Ovary (tissue), 9 donors: ENCODE results near the gene ARFRP1. TPM values are rescaled to one million over a fixed set of nuclear protein-coding genes. Genes with fewer than 3 reads are reported as not detected.

ENCODE experiments used
- DNase-seq, 5 donors: peaks; one replicate each; pipeline ENCODE4 v3.0.0-alpha.2; 2019 to 2020
- H3K27ac ChIP-seq, 2 donors: fragments of 200-600 bp; one replicate each; pipeline versions ENCODE4 v1.5.1 to v1.8.0; 2019 to 2022
- H3K27me3 ChIP-seq: fragments of 200-600 bp; one replicate; pipeline ENCODE4 v1.8.0; 2022
- H3K36me3 ChIP-seq: fragments of 200-600 bp; sonication (generic); one replicate; pipeline ENCODE4 v1.5.1; 2019
- H3K4me1 ChIP-seq: one replicate; pipeline ENCODE4 v1.8.1; 2013; ENCODE audit warnings: mild to moderate bottlenecking, moderate library complexity; ENCODE audit not compliant: insufficient read depth
- H3K4me3 ChIP-seq: fragments of 200-600 bp; sonication (generic); one replicate; pipeline ENCODE4 v1.5.1; 2017
- H3K9me3 ChIP-seq, 2 donors: fragments of 200-600 bp in 1 of 2; sonication (generic) in 1 of 2; one replicate each; pipeline versions ENCODE4 v1.5.1 to v1.8.1; 2013 to 2019; ENCODE audit warnings: mild to moderate bottlenecking in 1 of 2, moderate library complexity in 1 of 2
- EP300 ChIP-seq: sonication (generic); formaldehyde crosslinking; IDR thresholded peaks from one replicate; pipeline ENCODE4 v1.6.1; 2017; ENCODE audit warnings: antibody characterized with exemption
- POLR2A ChIP-seq: fragments of 450-650 bp; IDR thresholded peaks from one replicate; pipeline ENCODE4 v1.6.1; 2017; ENCODE audit warnings: antibody characterized with exemption, mild to moderate bottlenecking, moderate library complexity
- WGBS, 3 donors: extraction: QIAGEN DNeasy Blood & Tissue Kit in 1 of 3; methylation state at CpG; one replicate each; pipeline versions ENCODE4 v1.1.5 to v1.1.7; 2013 to 2017; 5-methylcytosine and 5-hydroxymethylcytosine counted together
- intact Hi-C, 4 donors: fragments of 100-400 bp; cut with DNase I; formaldehyde crosslinking; loops; one replicate each; pipeline versions ENCODE4 v1.11.0 to v1.15.1; 2022 to 2023
- polyA plus RNA-seq, 2 donors: library from polyadenylated mRNA; stranded (reverse); fragments of 200-250 nt in 1 of 2; fragments of 350-450 nt in 1 of 2; fragmentation: Illumina TruSeq in 1 of 2; extraction: RNeasy Lipid Tissue Mini Kit (QIAGEN cat#74804) in 1 of 2; gene quantifications; one replicate each; pipeline ENCODE4 v1.2.3, GENCODE V29; 2013 to 2014
- total RNA-seq, 7 donors: library from RNA; depleted of rRNA in 2 of 7; stranded (reverse); fragments of >200 nt in 2 of 7; fragmentation: NEBNext Ultra II Directional in 3 of 7; extraction: Animal tissue kit (Norgen Biotek cat#: 25700) in 3 of 7; gene quantifications; one replicate each; pipeline versions ENCODE4 v1.1.0 to v1.2.4, GENCODE V29; 2016 to 2023
- TF ChIP-seq, protein P1 (sequence below), 3 donors: fragments of 450-650 bp in 2 of 3; fragments of 200-600 bp in 1 of 3; IDR thresholded peaks; one replicate each; pipeline versions ENCODE4 v1.5.1 to v1.8.0; 2016 to 2022; ENCODE audit warnings: antibody characterized with exemption in 3 of 3, mild to moderate bottlenecking in 1 of 3
- donor health status: DM: no; HTN: no; CAD: no; lungs with moderate emphysema.
- donor health status: DM: no; HTN: no; CAD: no.
- donor health status: Bipolar disorder and iron deficiency.
- donor health status: DM: yes; HTN: yes; CAD: no.
- donor health status: DM: no; HTN: no; CAD: no.
- donor health status: DM: yes; HTN: yes; CAD: no.

Gene ARFRP1
- total and polyA plus RNA-seq, 9 donors, result 15.3 to 59.5 (median 47.2) TPM

DNA sequence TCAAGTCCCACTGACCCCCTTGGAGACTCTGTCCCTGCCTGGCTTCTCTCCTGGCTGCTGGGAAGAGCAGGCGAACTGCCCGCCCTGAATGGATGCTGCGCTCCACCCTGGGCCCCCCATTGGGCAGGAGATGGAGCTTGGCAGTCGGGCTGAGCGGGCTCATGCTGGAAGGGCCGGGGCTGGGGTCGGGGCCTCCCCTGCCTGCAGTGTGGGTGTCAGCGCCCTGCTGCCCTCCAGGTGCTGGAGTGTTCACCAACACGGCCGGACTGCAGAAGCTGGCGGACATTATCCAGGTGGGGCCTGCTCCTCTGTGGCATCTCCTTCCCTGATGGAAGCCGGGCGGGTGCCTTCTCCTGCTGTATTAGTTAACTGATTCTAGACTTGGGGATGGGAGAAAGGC, 27.3 kb downstream of the ARFRP1 start:
- Histone ChIP-seq H3K36me3 (no peaks in the 10 kb centered on the region), H3K4me1 (no peaks in the 10 kb centered on the region)

DNA sequence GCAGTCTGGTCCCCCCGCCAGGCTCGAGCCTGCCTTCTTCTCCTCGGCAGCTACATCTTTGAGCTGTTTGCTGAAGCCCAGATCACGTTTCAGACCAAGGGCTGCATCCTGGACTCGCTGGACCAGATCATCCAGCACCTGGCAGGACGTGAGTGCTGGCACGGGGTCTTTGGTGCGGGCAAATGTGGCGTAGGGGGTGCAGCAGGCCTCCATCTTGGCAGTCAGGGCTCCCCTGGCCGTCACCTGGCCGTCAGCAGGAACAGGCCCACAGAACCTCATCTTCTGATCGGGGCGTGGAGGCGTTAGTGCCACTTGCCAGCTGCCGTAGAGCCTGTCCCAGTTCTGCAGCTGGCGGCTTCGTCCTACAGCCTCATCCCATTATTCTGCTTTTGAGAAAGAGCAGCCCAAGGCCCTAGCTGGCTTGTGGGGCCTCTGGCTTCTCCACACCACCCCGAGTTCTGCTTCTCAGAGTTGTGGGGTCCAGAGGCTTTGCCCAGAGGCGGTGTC, 27.9 kb downstream of the ARFRP1 start:
- WGBS, 3 donors, result 93 to 95% (median 94%) methylated on average over 19 of the region's 19 CpGs
- intact Hi-C loops, result no loop called here
- Histone ChIP-seq H3K4me3 (no peak overlapping the region), H3K36me3 (no peaks in the 10 kb centered on the region), H3K9me3 (no peaks in the 10 kb centered on the region), H3K4me1 (no peaks in the 10 kb centered on the region), H3K27ac (no peak overlapping the region), H3K27me3 (no peaks in the 10 kb centered on the region)
- TF ChIP-seq, protein P1, sequence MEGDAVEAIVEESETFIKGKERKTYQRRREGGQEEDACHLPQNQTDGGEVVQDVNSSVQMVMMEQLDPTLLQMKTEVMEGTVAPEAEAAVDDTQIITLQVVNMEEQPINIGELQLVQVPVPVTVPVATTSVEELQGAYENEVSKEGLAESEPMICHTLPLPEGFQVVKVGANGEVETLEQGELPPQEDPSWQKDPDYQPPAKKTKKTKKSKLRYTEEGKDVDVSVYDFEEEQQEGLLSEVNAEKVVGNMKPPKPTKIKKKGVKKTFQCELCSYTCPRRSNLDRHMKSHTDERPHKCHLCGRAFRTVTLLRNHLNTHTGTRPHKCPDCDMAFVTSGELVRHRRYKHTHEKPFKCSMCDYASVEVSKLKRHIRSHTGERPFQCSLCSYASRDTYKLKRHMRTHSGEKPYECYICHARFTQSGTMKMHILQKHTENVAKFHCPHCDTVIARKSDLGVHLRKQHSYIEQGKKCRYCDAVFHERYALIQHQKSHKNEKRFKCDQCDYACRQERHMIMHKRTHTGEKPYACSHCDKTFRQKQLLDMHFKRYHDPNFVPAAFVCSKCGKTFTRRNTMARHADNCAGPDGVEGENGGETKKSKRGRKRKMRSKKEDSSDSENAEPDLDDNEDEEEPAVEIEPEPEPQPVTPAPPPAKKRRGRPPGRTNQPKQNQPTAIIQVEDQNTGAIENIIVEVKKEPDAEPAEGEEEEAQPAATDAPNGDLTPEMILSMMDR (IDR thresholded peaks at IDR 0.05), result no peak
- no peak for TF ChIP-seq EP300
- no peak for TF ChIP-seq POLR2A
- DNase-seq, result no peak

More for the DNA sequence above, 27.3 kb downstream of the ARFRP1 start:
- Histone ChIP-seq H3K27me3 (no peaks in the 10 kb centered on the region), H3K4me3 (no peak overlapping the region), H3K9me3 (no peaks in the 10 kb centered on the region), H3K27ac (no peak overlapping the region)
- intact Hi-C loops, result no loop called here
- no peak for DNase-seq
- 92 to 95% (median 93%) methylated on average over 12 to 13 of the region's 13 CpGs for WGBS, 3 donors
- TF ChIP-seq, protein P1 (IDR thresholded peaks at IDR 0.05), result no peak
- TF ChIP-seq POLR2A (no peak), EP300 (no peak)

DNA sequence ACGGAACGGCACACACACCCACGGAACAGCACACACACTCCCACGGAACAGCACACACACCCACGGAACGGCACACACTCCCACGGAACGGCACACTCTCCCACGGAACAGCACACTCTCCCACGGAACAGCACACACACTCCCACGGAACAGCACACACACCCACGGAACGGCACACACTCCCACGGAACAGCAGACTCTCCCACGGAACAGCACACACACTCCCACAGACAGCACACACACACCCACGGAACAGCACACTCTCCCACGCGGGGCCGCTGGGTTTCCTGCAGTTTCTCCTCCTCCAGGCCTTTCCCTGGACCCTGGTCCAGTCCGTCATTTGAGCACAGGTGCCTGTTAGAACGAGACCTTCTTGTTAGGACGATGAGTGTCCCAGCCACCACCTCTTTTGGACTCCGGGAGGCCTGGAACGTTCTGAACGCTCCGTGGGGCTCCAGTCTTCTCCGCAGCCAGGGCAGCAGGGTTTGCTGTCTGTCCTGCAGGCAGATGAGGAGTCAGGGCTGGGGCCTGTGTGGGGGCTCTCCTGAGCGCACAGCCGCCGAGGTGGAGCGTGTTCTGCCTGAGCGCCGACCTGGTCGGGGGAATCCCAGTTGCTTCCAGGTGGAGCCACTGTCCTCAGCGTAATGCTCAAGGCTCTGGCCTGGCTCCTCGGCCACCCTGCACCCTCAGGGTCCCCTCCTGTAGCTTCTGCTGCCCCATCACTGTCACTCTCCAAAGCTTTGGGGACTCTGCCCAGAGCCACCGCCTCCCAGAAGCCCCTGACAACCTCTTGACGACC, 28.9 kb downstream of the ARFRP1 start:
- Histone ChIP-seq H3K27me3 (no peaks in the 10 kb centered on the region), H3K4me1 (no peaks in the 10 kb centered on the region), H3K4me3 (no peak overlapping the region), H3K9me3 (no peaks in the 10 kb centered on the region), H3K36me3 (no peaks in the 10 kb centered on the region), H3K27ac (no peak overlapping the region)
- TF ChIP-seq EP300 (no peak), POLR2A (no peak)
- TF ChIP-seq, protein P1 (IDR thresholded peaks at IDR 0.05), result no peak
- no peak for DNase-seq
- 67 to 80% (median 69%) methylated on average over 38 of the region's 38 CpGs for WGBS, 3 donors
- intact Hi-C loops, result no loop called here

DNA sequence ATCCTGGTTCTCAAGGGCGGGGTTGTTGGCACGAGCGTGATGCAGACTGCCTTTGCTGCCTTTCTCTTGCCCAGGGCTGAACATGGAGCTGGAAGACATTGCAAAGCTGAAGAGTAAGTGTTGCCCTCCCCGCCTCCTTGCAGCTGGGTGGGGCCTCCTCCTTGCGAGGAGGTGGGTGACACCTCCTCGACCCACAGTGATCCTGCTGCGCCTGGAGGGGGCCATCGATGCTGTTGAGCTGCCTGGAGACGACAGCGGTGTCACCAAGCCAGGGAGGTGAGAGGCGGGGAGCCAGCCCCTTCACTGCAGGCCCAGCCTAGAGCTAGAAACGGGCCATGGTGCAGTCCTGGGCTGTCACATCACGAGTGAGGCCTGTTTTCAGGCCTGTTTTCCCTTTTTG, 29.7 kb downstream of the ARFRP1 start:
- intact Hi-C loops, result no loop called here
- WGBS, 3 donors, result 86 to 89% (median 88%) methylated on average over 13 of the region's 13 CpGs
- Histone ChIP-seq H3K27ac (no peak overlapping the region), H3K9me3 (no peaks in the 10 kb centered on the region), H3K4me3 (no peak overlapping the region), H3K27me3 (no peaks in the 10 kb centered on the region), H3K4me1 (no peaks in the 10 kb centered on the region), H3K36me3 (no peaks in the 10 kb centered on the region)
- DNase-seq, result no peak
- TF ChIP-seq, protein P1 (IDR thresholded peaks at IDR 0.05), result no peak
- TF ChIP-seq EP300 (no peak), POLR2A (no peak)
